Measurements from ENCODE around the gene IVNS1ABP.
"Not testable (repeated sequence)": the region's sequence is repeated elsewhere in the genome, so short reads cannot be mapped to it uniquely, and the experiment has no call there.

The IVNS1ABP gene

DNA sequence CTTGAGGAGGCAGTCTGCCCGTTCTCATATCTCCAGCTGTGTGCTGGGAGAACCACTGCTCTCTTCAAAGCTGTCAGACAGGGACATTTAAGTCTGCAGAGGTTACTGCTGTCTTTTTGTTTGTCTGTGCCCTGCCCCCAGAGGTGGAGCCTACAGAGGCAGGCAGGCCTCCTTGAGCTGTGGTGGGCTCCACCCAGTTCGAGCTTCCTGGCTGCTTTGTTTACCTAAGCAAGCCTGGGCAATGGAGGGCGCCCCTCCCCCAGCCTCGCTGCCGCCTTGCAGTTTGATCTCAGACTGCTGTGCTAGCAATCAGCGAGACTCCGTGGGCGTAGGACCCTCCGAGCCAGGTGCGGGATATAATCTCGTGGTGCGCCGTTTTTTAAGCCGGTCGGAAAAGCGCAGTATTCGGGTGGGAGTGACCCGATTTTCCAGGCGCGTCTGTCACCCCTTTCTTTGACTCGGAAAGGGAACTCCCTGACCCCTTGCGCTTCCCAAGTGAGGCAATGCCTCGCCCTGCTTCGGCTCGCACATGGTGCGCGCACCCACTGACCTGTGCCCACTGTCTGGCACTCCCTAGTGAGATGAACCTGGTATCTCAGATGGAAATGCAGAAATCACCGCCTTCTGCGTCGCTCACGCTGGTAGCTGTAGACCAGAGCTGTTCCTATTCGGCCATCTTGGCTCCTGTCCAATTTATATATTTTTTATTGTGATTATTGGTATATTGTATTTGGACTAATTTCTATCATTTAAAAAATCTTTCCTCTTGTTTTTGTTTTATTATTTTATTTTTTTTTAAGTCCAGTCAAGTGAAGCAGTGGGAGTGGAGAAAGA is 59.7 kb downstream of the IVNS1ABP start:
- DNase-seq (ENCODE audit: low read depth in 2 of 2): not testable (repeated sequence)

DNA sequence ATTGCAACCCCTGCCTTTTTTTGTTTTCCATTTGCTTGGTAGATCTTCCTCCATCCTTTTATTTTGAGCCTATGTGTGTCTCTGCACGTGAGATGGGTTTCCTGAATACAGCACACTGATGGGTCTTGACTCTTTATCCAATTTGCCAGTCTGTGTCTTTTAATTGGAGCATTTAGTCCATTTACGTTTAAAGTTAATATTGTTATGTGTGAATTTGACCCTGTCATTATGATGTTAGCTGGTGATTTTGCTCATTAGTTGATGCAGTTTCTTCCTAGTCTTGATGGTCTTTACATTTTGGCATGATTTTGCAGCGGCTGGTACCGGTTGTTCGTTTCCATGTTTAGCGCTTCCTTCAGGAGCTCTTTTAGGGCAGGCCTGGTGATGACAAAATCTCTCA is 61.4 kb downstream of the IVNS1ABP start:
- not testable (repeated sequence) for DNase-seq (ENCODE audit: low read depth in 2 of 2)

DNA sequence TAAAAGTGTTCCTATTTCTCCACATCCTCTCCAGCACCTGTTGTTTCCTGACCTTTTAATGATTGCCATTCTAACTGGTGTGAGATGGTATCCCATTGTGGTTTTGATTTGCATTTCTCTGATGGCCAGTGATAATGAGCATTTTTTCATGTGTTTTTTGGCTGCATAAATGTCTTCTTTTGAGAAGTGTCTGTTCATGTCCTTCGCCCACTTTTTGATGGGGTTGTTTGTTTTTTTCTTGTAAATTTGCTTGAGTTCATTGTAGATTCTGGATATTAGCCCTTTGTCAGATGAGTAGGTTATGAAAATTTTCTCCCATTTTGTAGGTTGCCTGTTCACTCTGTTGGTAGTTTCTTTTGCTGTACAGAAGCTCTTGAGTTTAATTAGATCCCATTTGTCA is 64.6 kb downstream of the IVNS1ABP start:
- not testable (repeated sequence) for DNase-seq (ENCODE audit: low read depth in 2 of 2)

DNA sequence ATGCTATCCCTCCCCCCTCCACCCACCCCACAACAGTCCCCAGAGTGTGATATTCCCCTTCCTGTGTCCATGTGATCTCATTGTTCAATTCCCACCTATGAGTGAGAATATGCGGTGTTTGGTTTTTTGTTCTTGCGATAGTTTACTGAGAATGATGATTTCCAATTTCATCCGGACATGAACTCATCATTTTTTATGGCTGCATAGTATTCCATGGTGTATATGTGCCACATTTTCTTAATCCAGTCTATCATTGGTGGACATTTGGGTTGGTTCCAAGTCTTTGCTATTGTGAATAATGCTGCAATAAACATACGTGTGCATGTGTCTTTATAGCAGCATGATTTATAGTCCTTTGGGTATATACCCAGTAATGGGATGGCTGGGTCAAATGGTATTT is 65.1 kb downstream of the IVNS1ABP start:
- not testable (repeated sequence) for DNase-seq (ENCODE audit: low read depth in 2 of 2)

DNA sequence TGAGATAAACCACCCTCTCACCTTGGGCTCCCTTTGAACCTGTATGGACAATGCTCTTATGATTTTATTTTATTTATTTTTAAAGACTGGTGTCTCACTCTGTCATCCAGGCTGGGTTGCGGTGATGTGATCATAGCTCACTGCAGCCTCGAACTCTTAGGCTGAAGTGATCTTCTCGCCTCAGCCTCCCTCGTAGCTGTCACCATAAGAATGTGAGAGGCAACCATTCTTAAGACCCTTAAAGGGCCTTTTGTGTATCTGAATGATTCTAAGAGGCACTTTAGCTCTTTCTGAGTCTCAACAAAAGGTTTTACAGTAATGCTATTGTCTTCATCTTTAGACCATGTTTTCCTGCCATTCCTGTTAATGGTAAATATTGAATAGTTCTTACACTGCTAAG is 67.0 kb downstream of the IVNS1ABP start:
- DNase-seq (ENCODE audit: low read depth in 2 of 2): no peak

DNA sequence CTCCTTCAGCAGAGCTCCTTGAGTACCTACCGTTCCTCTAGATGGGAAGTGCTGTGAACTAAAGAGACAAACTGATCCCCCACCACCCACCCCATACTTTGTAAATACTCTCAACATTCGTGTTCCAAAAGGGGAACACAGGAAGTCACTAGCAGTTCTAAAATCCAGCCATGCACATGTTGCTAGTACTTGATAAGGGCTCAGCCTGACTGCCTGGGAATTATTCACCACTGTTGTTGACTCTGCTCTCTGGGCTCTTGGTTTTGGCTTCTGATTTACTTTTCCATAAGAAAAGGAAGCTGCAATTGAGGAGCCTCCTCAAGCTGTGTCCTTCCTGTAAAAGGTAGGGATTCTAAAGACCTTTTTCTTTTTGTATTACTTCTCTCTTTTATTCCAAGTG is 67.5 kb downstream of the IVNS1ABP start:
- DNase-seq (ENCODE audit: low read depth in 2 of 2): no peak
